ENCODE results near the gene ZMYM3. TPM values are rescaled to one million over a fixed set of nuclear protein-coding genes. Genes with fewer than 3 reads are reported as not detected.

ZMYM3 gene
- total RNA-seq, 4 donors from 2014 or later: 12.1 to 37.9 (median 27.3) TPM

- Histone ChIP-seq H3K9me3 (no peaks in the 10 kb centered on the region), H3K27ac (no peak overlapping the region), H3K36me3 (no peaks in the 10 kb centered on the region), H3K27me3 (no peaks in the 10 kb centered on the region), H3K4me1 (no peaks in the 10 kb centered on the region), H3K4me3 (no peak overlapping the region)
- DNase-seq: no peak
- TF ChIP-seq CTCF (IDR thresholded peaks at IDR 0.05) (no peak), POLR2A (IDR thresholded peaks at IDR 0.05) (no peak)
- intact Hi-C loops (cut with DNase I; ENCODE audit: low total_unique reads): no loop called here
Observed at GRCh38 chrX:71236836-71237235, 17.1 kb downstream of the ZMYM3 start.

- no peaks in the 10 kb centered on the region for H3K4me1 ChIP-seq
- no peak for TF ChIP-seq POLR2A (IDR thresholded peaks at IDR 0.05)
- TF ChIP-seq CTCF (IDR thresholded peaks at IDR 0.05): no peak
- H3K27ac ChIP-seq: no peak overlapping the region
- no peak for DNase-seq
- no peak overlapping the region for H3K4me3 ChIP-seq
- intact Hi-C loops (cut with DNase I; ENCODE audit: low total_unique reads): no loop called here
- no peaks in the 10 kb centered on the region for H3K36me3 ChIP-seq
- H3K27me3 ChIP-seq: no peaks in the 10 kb centered on the region
- H3K9me3 ChIP-seq: no peaks in the 10 kb centered on the region
Observed at GRCh38 chrX:71235482-71235881, 18.5 kb downstream of the ZMYM3 start.

GRCh38 chrX:71228063-71228642 is 25.8 kb downstream of the ZMYM3 start:
- Histone ChIP-seq H3K9me3 (no peaks in the 10 kb centered on the region), H3K4me1 (no peaks in the 10 kb centered on the region), H3K27me3 (no peaks in the 10 kb centered on the region), H3K27ac (no peak overlapping the region), H3K4me3 (no peak overlapping the region), H3K36me3 (no peaks in the 10 kb centered on the region)
- DNase-seq: no peak
- TF ChIP-seq POLR2A (IDR thresholded peaks at IDR 0.05) (no peak), CTCF (IDR thresholded peaks at IDR 0.05) (no peak)
- intact Hi-C loops (cut with DNase I; ENCODE audit: low total_unique reads): no loop called here

- H3K27me3 ChIP-seq: no peaks in the 10 kb centered on the region
- H3K9me3 ChIP-seq: no peaks in the 10 kb centered on the region
- H3K36me3 ChIP-seq: no peaks in the 10 kb centered on the region
- no peaks in the 10 kb centered on the region for H3K4me1 ChIP-seq
- intact Hi-C loops (cut with DNase I; ENCODE audit: low total_unique reads): no loop called here
- TF ChIP-seq CTCF (IDR thresholded peaks at IDR 0.05): no peak
- no peak for TF ChIP-seq POLR2A (IDR thresholded peaks at IDR 0.05)
- H3K4me3 ChIP-seq: no peak overlapping the region
- no peak overlapping the region for H3K27ac ChIP-seq
- no peak for DNase-seq
Observed at GRCh38 chrX:71227370-71228062, 26.4 kb downstream of the ZMYM3 start.

GRCh38 chrX:71225676-71226075 is 28.3 kb downstream of the ZMYM3 start:
- Histone ChIP-seq H3K4me3 (no peak overlapping the region), H3K9me3 (no peaks in the 10 kb centered on the region), H3K27ac (no peak overlapping the region), H3K36me3 (no peaks in the 10 kb centered on the region), H3K27me3 (no peaks in the 10 kb centered on the region), H3K4me1 (no peaks in the 10 kb centered on the region)
- DNase-seq: no peak
- intact Hi-C loops (cut with DNase I; ENCODE audit: low total_unique reads): no loop called here
- TF ChIP-seq POLR2A (IDR thresholded peaks at IDR 0.05): no peak
- no peak for TF ChIP-seq CTCF (IDR thresholded peaks at IDR 0.05)
